ENCODE measurements around the gene CABCOCO1. TPM values are rescaled to one million over a fixed set of nuclear protein-coding genes. Genes with fewer than 3 reads are reported as not detected.

Gene CABCOCO1
- polyA plus RNA-seq, 1 of the 3 experiments (the other 2 are of a cell fraction), result 0.71 TPM

DNA sequence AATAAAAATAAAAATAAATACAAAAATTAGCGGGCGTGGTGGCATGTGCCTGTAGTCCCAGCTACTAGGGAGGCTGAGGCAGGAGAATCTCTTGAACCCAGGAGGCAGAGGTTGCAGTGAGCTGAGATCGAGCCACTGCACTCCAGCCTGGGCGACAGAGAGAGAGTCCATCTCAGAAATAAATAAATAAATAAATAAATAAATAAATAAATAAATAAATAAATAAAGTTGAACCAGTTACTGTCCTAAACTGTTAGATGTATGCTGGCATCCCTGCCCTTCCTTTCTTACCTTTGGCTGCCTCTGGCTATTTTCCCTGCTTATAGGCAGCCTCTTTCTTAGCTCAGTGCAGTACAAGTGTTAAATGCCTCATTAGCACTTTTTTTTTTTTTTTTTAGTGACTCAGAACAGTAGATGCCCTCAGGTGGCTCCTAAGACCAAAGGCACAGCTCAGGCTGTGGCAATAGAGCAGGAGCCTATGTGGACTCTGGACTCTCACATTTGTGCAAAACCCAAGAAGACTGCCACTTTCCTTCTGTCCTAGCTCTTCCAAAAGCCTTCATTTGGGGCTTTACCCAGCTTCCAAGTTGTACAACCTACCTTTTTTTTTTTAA is 30.6 kb upstream of the CABCOCO1 start:
- no peaks in the 10 kb centered on the region for H3K36me3 ChIP-seq (replicated peaks in 1 of 2; ENCODE audit: control insufficient read depth in 1 of 2, insufficient read depth in 2 of 2, low read length in 1 of 2)
- H3K4me3 ChIP-seq (ENCODE audit: low read depth in 2 of 2, low read length in 1 of 2), result no peak overlapping the region
- DNase-seq, result no peak
- ChIA-PET POLR2A (no interaction called here), CTCF (interaction anchor here (0.9 kb wide), 1 partner anchor 24 kb away, joined by 4 read pairs; no protein-coding TSS in a partner anchor)
- no peak overlapping the region for H3K27ac ChIP-seq (ENCODE audit: low read depth in 2 of 2, low read length in 1 of 2)
- H3K4me2 ChIP-seq, result no peak overlapping the region
- H3K79me2 ChIP-seq (ENCODE audit: insufficient read depth), result no peaks in the 10 kb centered on the region
- H3K9ac ChIP-seq, result no peak overlapping the region
- no peak overlapping the region for H2AFZ ChIP-seq (ENCODE audit: low read depth)
- H4K20me1 ChIP-seq (ENCODE audit: insufficient read depth), result no peaks in the 10 kb centered on the region
- no peaks in the 10 kb centered on the region for H3K9me2 ChIP-seq
- peaks cover 0 to 27% of the 10 kb centered on the region in 2 experiments; a peak in 1 of 4 replicates for H3K4me1 ChIP-seq (ENCODE audit: control insufficient read depth in 1 of 2, insufficient read depth in 2 of 2, low read depth in 1 of 2, low read length in 1 of 2)
- no peaks in the 10 kb centered on the region for H3K9me3 ChIP-seq
- peaks cover 37% of the 10 kb centered on the region for H3F3A ChIP-seq (replicated peaks; ENCODE audit: insufficient read depth)
- TF ChIP-seq SMC3 (IDR thresholded peaks at IDR 0.05; ENCODE audit: low read depth, low read length) (no peak), RXRA (IDR thresholded peaks at IDR 0.05; ENCODE audit: borderline replicate concordance, low read depth) (no peak), ELF1 (IDR thresholded peaks at IDR 0.05) (no peak), YY1 (IDR thresholded peaks at IDR 0.05; ENCODE audit: low read depth) (no peak), JUND (IDR thresholded peaks at IDR 0.05) (no peak), NRF1 (IDR thresholded peaks at IDR 0.05; ENCODE audit: low read depth, low read length) (no peak), IRF3 (IDR thresholded peaks at IDR 0.05; ENCODE audit: low read depth, low read length) (no peak)
- 92% methylated on average over 4 of the region's 4 CpGs for WGBS (ENCODE audit: low lambda C conversion rate)
- H3K27me3 ChIP-seq (ENCODE audit: insufficient read depth), result no peaks in the 10 kb centered on the region

GRCh38 chr10:61633665-61634064 is 29.1 kb upstream of the CABCOCO1 start:
- H2AFZ ChIP-seq (ENCODE audit: low read depth), result peak overlapping the region; percentile 39
- no peaks in the 10 kb centered on the region for H4K20me1 ChIP-seq (ENCODE audit: insufficient read depth)
- H3K9me3 ChIP-seq, result no peaks in the 10 kb centered on the region
- H3F3A ChIP-seq (replicated peaks; ENCODE audit: insufficient read depth), result peaks cover 23% of the 10 kb centered on the region
- TF ChIP-seq, protein P1, sequence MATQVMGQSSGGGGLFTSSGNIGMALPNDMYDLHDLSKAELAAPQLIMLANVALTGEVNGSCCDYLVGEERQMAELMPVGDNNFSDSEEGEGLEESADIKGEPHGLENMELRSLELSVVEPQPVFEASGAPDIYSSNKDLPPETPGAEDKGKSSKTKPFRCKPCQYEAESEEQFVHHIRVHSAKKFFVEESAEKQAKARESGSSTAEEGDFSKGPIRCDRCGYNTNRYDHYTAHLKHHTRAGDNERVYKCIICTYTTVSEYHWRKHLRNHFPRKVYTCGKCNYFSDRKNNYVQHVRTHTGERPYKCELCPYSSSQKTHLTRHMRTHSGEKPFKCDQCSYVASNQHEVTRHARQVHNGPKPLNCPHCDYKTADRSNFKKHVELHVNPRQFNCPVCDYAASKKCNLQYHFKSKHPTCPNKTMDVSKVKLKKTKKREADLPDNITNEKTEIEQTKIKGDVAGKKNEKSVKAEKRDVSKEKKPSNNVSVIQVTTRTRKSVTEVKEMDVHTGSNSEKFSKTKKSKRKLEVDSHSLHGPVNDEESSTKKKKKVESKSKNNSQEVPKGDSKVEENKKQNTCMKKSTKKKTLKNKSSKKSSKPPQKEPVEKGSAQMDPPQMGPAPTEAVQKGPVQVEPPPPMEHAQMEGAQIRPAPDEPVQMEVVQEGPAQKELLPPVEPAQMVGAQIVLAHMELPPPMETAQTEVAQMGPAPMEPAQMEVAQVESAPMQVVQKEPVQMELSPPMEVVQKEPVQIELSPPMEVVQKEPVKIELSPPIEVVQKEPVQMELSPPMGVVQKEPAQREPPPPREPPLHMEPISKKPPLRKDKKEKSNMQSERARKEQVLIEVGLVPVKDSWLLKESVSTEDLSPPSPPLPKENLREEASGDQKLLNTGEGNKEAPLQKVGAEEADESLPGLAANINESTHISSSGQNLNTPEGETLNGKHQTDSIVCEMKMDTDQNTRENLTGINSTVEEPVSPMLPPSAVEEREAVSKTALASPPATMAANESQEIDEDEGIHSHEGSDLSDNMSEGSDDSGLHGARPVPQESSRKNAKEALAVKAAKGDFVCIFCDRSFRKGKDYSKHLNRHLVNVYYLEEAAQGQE (IDR thresholded peaks at IDR 0.05; ENCODE audit: low read depth, low read length), result no peak
- no peak for TF ChIP-seq EP300 (IDR thresholded peaks at IDR 0.05; ENCODE audit: borderline replicate concordance in 1 of 2, low read depth in 1 of 2, low read length in 1 of 2)
- no peak for TF ChIP-seq FOXM1 (IDR thresholded peaks at IDR 0.05; ENCODE audit: low read depth)
- no peak for TF ChIP-seq YY1 (IDR thresholded peaks at IDR 0.05; ENCODE audit: low read depth)
- no peak for TF ChIP-seq RFX5 (IDR thresholded peaks at IDR 0.05; ENCODE audit: low read length)
- TF ChIP-seq NFIC (IDR thresholded peaks at IDR 0.05; ENCODE audit: borderline replicate concordance), result no peak
- no peak for TF ChIP-seq TCF12 (IDR thresholded peaks at IDR 0.05)
- no peak for TF ChIP-seq GABPA (IDR thresholded peaks at IDR 0.05; ENCODE audit: low read depth)
- no peak overlapping the region for H3K4me2 ChIP-seq
- 84% methylated on average over 3 of the region's 3 CpGs for WGBS (ENCODE audit: low lambda C conversion rate)
- H3K9ac ChIP-seq, result no peak overlapping the region
- no peaks in the 10 kb centered on the region for H3K36me3 ChIP-seq (replicated peaks in 1 of 2; ENCODE audit: control insufficient read depth in 1 of 2, insufficient read depth in 2 of 2, low read length in 1 of 2)
- POLR2A ChIA-PET, result no interaction called here
- H3K9me2 ChIP-seq, result no peaks in the 10 kb centered on the region
- H3K27me3 ChIP-seq (ENCODE audit: insufficient read depth), result no peaks in the 10 kb centered on the region
- H3K27ac ChIP-seq (ENCODE audit: low read depth in 2 of 2, low read length in 1 of 2), result no peak overlapping the region; a peak in 1 of 4 replicates
- H3K4me3 ChIP-seq (ENCODE audit: low read depth in 2 of 2, low read length in 1 of 2), result no peak overlapping the region
- no peak for DNase-seq
- no peaks in the 10 kb centered on the region for H3K79me2 ChIP-seq (ENCODE audit: insufficient read depth)
- peaks cover 0 to 19% of the 10 kb centered on the region in 2 experiments; a peak in 1 of 4 replicates for H3K4me1 ChIP-seq (ENCODE audit: control insufficient read depth in 1 of 2, insufficient read depth in 2 of 2, low read depth in 1 of 2, low read length in 1 of 2)
- CTCF ChIA-PET, result no interaction called here
